Activated CD8-positive, alpha-beta T cell treated with anti-CD3 and anti-CD28 coated beads for 36 hours (primary cell): Measurements from ENCODE around the gene CPE. TPM values are rescaled to one million over a fixed set of nuclear protein-coding genes. Genes with fewer than 3 reads are reported as not detected.
A peak's percentile ranks its signal among the peaks of the same experiment; 100 is the strongest.

ENCODE experiments used
- ATAC-seq: fragments of 200-7000 bp; cut with Tn5 transposase; one replicate; pipeline ENCODE4 v1.10.0; 2021; ENCODE audit warnings: mild to moderate bottlenecking, moderate library complexity
- CTCF ChIA-PET: fragments of 350-600 bp; sonication (Branson Sonifier 250); formaldehyde crosslinking; loops from one replicate; lab custom pipeline; 2021; ENCODE audit warnings: antibody characterized with exemption; lab: Charles Lee
- POLR2A ChIA-PET: fragments of 350-600 bp; sonication (Branson Sonifier 250); formaldehyde crosslinking; loops from one replicate; lab custom pipeline; 2021; ENCODE audit warnings: antibody characterized with exemption; lab: Charles Lee
- DNase-seq: peaks from one replicate; pipeline ENCODE4 v3.0.0-alpha.2; 2020
- H3K27ac Mint-ChIP-seq: one replicate; pipeline ENCODE4 v1.8.0; 2021; ENCODE audit warnings: mild to moderate bottlenecking, mixed read lengths
- H3K27me3 Mint-ChIP-seq: one replicate; pipeline ENCODE4 v1.8.0; 2021; ENCODE audit warnings: mixed read lengths
- H3K36me3 Mint-ChIP-seq: one replicate; pipeline ENCODE4 v1.8.0; 2021; ENCODE audit warnings: low read depth, mixed read lengths
- H3K4me1 Mint-ChIP-seq: one replicate; pipeline ENCODE4 v1.8.0; 2021; ENCODE audit warnings: low read depth, mixed read lengths
- H3K4me3 Mint-ChIP-seq: one replicate; pipeline ENCODE4 v1.8.0; 2021; ENCODE audit warnings: mild to moderate bottlenecking, moderate library complexity, mixed read lengths
- H3K9me3 Mint-ChIP-seq: one replicate; pipeline ENCODE4 v1.8.0; 2021; ENCODE audit warnings: mixed read lengths
- CTCF ChIP-seq: fragments of 200-600 bp; IDR thresholded peaks from one replicate; pipeline ENCODE4 v1.8.0; 2022; ENCODE audit warnings: antibody characterized with exemption, mild to moderate bottlenecking
- intact Hi-C: fragments of 100-400 bp; cut with micrococcal nuclease; formaldehyde crosslinking; loops from one replicate; pipeline ENCODE4 v1.10.0; 2022
- total RNA-seq, 2 experiments: library from RNA; stranded (reverse); gene quantifications; one replicate each; pipeline ENCODE4 v1.2.3, GENCODE V29; 2021

CPE gene
- total RNA-seq: not detected

GRCh38 chr4:165378745-165379677, at the start of gene CPE:
TSS of gene CPE (plus strand) at chr4:165379008. CDS start at chr4:165379222, 214 bp downstream.
- Mint-ChIP-seq H3K36me3 (no peaks in the 10 kb centered on the region), H3K4me1 (peaks cover 9% of the 10 kb centered on the region), H3K4me3 (peak within 1 kb of the TSS; percentile 60), H3K9me3 (no peaks in the 10 kb centered on the region), H3K27ac (no peak within 1 kb of the TSS), H3K27me3 (peaks cover 56% of the 10 kb centered on the region)
- ChIA-PET POLR2A (interaction anchor here (0.8 to 1.4 kb wide), 2 partner anchors 21 to 26 kb away, joined by 3 read pairs; no protein-coding TSS in a partner anchor), CTCF (interaction anchor here (1.2 kb wide), 1 partner anchor 21 kb away, joined by 3 read pairs; no protein-coding TSS in a partner anchor)
- TF ChIP-seq CTCF: peak; percentile 61
- intact Hi-C loops: no loop called here
- DNase-seq (peak; percentile 80), ATAC-seq (peak; percentile 100)

GRCh38 chr4:165330071-165330470, 48.7 kb upstream of the CPE start:
- TF ChIP-seq CTCF: no peak
- Mint-ChIP-seq H3K27me3 (no peaks in the 10 kb centered on the region), H3K9me3 (no peaks in the 10 kb centered on the region), H3K27ac (peak overlapping the region; percentile 79), H3K36me3 (peaks cover 37% of the 10 kb centered on the region), H3K4me1 (peaks cover 53% of the 10 kb centered on the region), H3K4me3 (peak overlapping the region; percentile 31)
- CTCF ChIA-PET: interaction anchor here (2.3 kb wide), 1 partner anchor 199 kb away, joined by 9 read pairs; no protein-coding TSS in a partner anchor
- no peak for ATAC-seq
- POLR2A ChIA-PET: interaction anchor here (0.6 to 1.2 kb wide), 2 partner anchors 11 to 372 kb away, joined by 3 read pairs; no protein-coding TSS in a partner anchor
- no peak for DNase-seq
- intact Hi-C loops: no loop called here

GRCh38 chr4:165330666-165331065, 48.1 kb upstream of the CPE start:
- H3K27me3 Mint-ChIP-seq: no peaks in the 10 kb centered on the region
- CTCF ChIA-PET: interaction anchor here (2.3 kb wide), 1 partner anchor 200 kb away, joined by 9 read pairs; no protein-coding TSS in a partner anchor
- POLR2A ChIA-PET: interaction anchor here (1.2 kb wide), 1 partner anchor 10 kb away, joined by 3 read pairs; no protein-coding TSS in a partner anchor
- no peaks in the 10 kb centered on the region for H3K9me3 Mint-ChIP-seq
- peaks cover 52% of the 10 kb centered on the region for H3K4me1 Mint-ChIP-seq
- intact Hi-C loops: no loop called here
- no peak for TF ChIP-seq CTCF
- H3K27ac Mint-ChIP-seq: peak overlapping the region; percentile 79
- peak overlapping the region; percentile 31 for H3K4me3 Mint-ChIP-seq
- peaks cover 41% of the 10 kb centered on the region for H3K36me3 Mint-ChIP-seq
- DNase-seq (no peak), ATAC-seq (no peak)

GRCh38 chr4:165331359-165331758, 47.4 kb upstream of the CPE start:
- POLR2A ChIA-PET: no interaction called here
- CTCF ChIA-PET: interaction anchor here (0.8 to 2.3 kb wide), 2 partner anchors 20 to 200 kb away, joined by 3 to 9 read pairs; no protein-coding TSS in a partner anchor
- peaks cover 45% of the 10 kb centered on the region for H3K4me1 Mint-ChIP-seq
- peaks cover 43% of the 10 kb centered on the region for H3K36me3 Mint-ChIP-seq
- ATAC-seq (no peak), DNase-seq (peak; percentile 10)
- no peaks in the 10 kb centered on the region for H3K9me3 Mint-ChIP-seq
- intact Hi-C loops: no loop called here
- no peak for TF ChIP-seq CTCF
- no peaks in the 10 kb centered on the region for H3K27me3 Mint-ChIP-seq
- peak overlapping the region; percentile 79 for H3K27ac Mint-ChIP-seq
- H3K4me3 Mint-ChIP-seq: peak overlapping the region; percentile 31
